ENCODE data around the gene APBB2.
"Not testable (repeated sequence)": the region's sequence is repeated elsewhere in the genome, so short reads cannot be mapped to it uniquely, and the experiment has no call there.

The APBB2 gene

GRCh38 chr4:40934676-40935075 is 279.7 kb downstream of the APBB2 start:
- no peak for DNase-seq (ENCODE audit: low spot score)

GRCh38 chr4:40933272-40934053 is 280.9 kb downstream of the APBB2 start:
- DNase-seq (ENCODE audit: low spot score): no peak

GRCh38 chr4:40931841-40932240 is 282.5 kb downstream of the APBB2 start:
- DNase-seq (ENCODE audit: low spot score): no peak

- DNase-seq (ENCODE audit: low spot score): no peak
Observed at GRCh38 chr4:40931238-40931637, 283.1 kb downstream of the APBB2 start.

- DNase-seq (ENCODE audit: low spot score): no peak
Observed at GRCh38 chr4:40927074-40927473, 287.3 kb downstream of the APBB2 start.

- DNase-seq (ENCODE audit: low spot score): no peak
Observed at GRCh38 chr4:40924793-40925117, 289.6 kb downstream of the APBB2 start.

GRCh38 chr4:40924096-40924792 is 290.1 kb downstream of the APBB2 start:
- no peak for DNase-seq (ENCODE audit: low spot score)

GRCh38 chr4:40923316-40924095 is 290.8 kb downstream of the APBB2 start:
- DNase-seq (ENCODE audit: low spot score): no peak

- not testable (repeated sequence) for DNase-seq (ENCODE audit: low spot score)
Observed at GRCh38 chr4:40919976-40920375, 294.4 kb downstream of the APBB2 start.

GRCh38 chr4:40918330-40918729 is 296.0 kb downstream of the APBB2 start:
- DNase-seq (ENCODE audit: low spot score): no peak

GRCh38 chr4:40916880-40917279 is 297.5 kb downstream of the APBB2 start:
- no peak for DNase-seq (ENCODE audit: low spot score)

GRCh38 chr4:40916218-40916555 is 298.2 kb downstream of the APBB2 start:
- DNase-seq (ENCODE audit: low spot score): no peak

GRCh38 chr4:40915318-40916217 is 298.8 kb downstream of the APBB2 start:
- DNase-seq (ENCODE audit: low spot score): no peak

- no peak for DNase-seq (ENCODE audit: low spot score)
Observed at GRCh38 chr4:40912460-40913184, 301.7 kb downstream of the APBB2 start.

GRCh38 chr4:40910706-40911105 is 303.6 kb downstream of the APBB2 start:
- no peak for DNase-seq (ENCODE audit: low spot score)

GRCh38 chr4:40909363-40909876 is 304.9 kb downstream of the APBB2 start:
- no peak for DNase-seq (ENCODE audit: low spot score)

- DNase-seq (ENCODE audit: low spot score): no peak
Observed at GRCh38 chr4:40908702-40909362, 305.5 kb downstream of the APBB2 start.

GRCh38 chr4:40908297-40908696 is 306.0 kb downstream of the APBB2 start:
- DNase-seq (ENCODE audit: low spot score): no peak

GRCh38 chr4:40905414-40905813 is 308.9 kb downstream of the APBB2 start:
- no peak for DNase-seq (ENCODE audit: low spot score)

- DNase-seq (ENCODE audit: low spot score): not testable (repeated sequence)
Observed at GRCh38 chr4:40900531-40900930, 313.8 kb downstream of the APBB2 start.

All from left forelimb (tissue), 1 donor.